GM23338 (cell line): ENCODE data around the gene RAMAC. TPM values are rescaled to one million over a fixed set of nuclear protein-coding genes. Genes with fewer than 3 reads are reported as not detected.

Experiments
- ATAC-seq: fragments of 200-7000 bp; cut with Tn5 transposase; 3 replicates; pipeline ENCODE4 v1.9.1; 2020
- DNase-seq: peaks from one replicate; pipeline ENCODE4 v3.0.0-alpha.2; 2015; ENCODE audit warnings: low spot score
- H2AFZ ChIP-seq: fragments of 200-600 bp; sonication (generic); 2 replicates; pipeline ENCODE4 v1.8.0; 2016; ENCODE audit warnings: antibody characterized with exemption, mild to moderate bottlenecking, moderate library complexity
- H3F3A ChIP-seq: fragments of 200-600 bp; sonication (generic); replicated peaks from 2 replicates; pipeline ENCODE4 v1.8.0; 2017; ENCODE audit warnings: antibody characterized with exemption, mixed run types, low read depth
- H3K27ac ChIP-seq: fragments of 200-600 bp; sonication (generic); 2 replicates; pipeline ENCODE4 v1.6.1; 2016; ENCODE audit warnings: low read depth
- H3K27me3 ChIP-seq: fragments of 200-600 bp; sonication (generic); 2 replicates; pipeline ENCODE4 v1.8.0; 2016; ENCODE audit warnings: mild to moderate bottlenecking, mixed run types, moderate library complexity; ENCODE audit not compliant: insufficient read depth
- H3K36me3 ChIP-seq: fragments of 200-600 bp; sonication (generic); 2 replicates; pipeline ENCODE4 v1.8.0; 2016; ENCODE audit warnings: mild to moderate bottlenecking; ENCODE audit not compliant: insufficient read depth
- H3K4me1 ChIP-seq: fragments of 200-600 bp; sonication (generic); 2 replicates; pipeline ENCODE4 v1.8.0; 2016; ENCODE audit warnings: mild to moderate bottlenecking, moderate library complexity; ENCODE audit not compliant: insufficient read depth
- H3K4me2 ChIP-seq: fragments of 200-600 bp; sonication (generic); 2 replicates; pipeline ENCODE4 v1.7.1; 2017; ENCODE audit warnings: mixed run types
- H3K4me3 ChIP-seq: fragments of 200-600 bp; sonication (generic); 2 replicates; pipeline ENCODE4 v1.6.1; 2016; ENCODE audit warnings: mixed run types
- H3K79me2 ChIP-seq: fragments of 200-600 bp; sonication (generic); replicated peaks from 2 replicates; pipeline ENCODE4 v1.8.0; 2017; ENCODE audit warnings: mild to moderate bottlenecking; ENCODE audit not compliant: insufficient read depth
- H3K9me2 ChIP-seq: fragments of 200-600 bp; sonication (generic); 2 replicates; pipeline ENCODE4 v1.8.0; 2017; ENCODE audit not compliant: insufficient read depth
- H4K20me1 ChIP-seq: fragments of 200-600 bp; sonication (generic); replicated peaks from 2 replicates; pipeline ENCODE4 v1.8.0; 2017; ENCODE audit warnings: mild to moderate bottlenecking; ENCODE audit not compliant: insufficient read depth
- H3K27ac Mint-ChIP-seq: 2 replicates; pipeline ENCODE4 v1.8.0; 2020; ENCODE audit warnings: inconsistent platforms, mild to moderate bottlenecking, moderate library complexity, mixed read lengths
- H3K27me3 Mint-ChIP-seq: 3 replicates; pipeline ENCODE4 v1.8.0; 2022; ENCODE audit warnings: low read depth, mild to moderate bottlenecking, moderate library complexity, mixed read lengths, inconsistent platforms; ENCODE audit not compliant: insufficient read depth, poor library complexity
- H3K36me3 Mint-ChIP-seq: 3 replicates; pipeline ENCODE4 v1.8.0; 2021; ENCODE audit warnings: low read depth, mild to moderate bottlenecking, inconsistent platforms, moderate library complexity, mixed read lengths
- H3K4me1 Mint-ChIP-seq: 3 replicates; pipeline ENCODE4 v1.8.0; 2020; ENCODE audit warnings: mild to moderate bottlenecking, inconsistent platforms, mixed read lengths
- H3K4me3 Mint-ChIP-seq: 3 replicates; pipeline ENCODE4 v1.8.0; 2021; ENCODE audit warnings: moderate library complexity, mild to moderate bottlenecking, inconsistent platforms, mixed read lengths
- H3K9me3 Mint-ChIP-seq: 3 replicates; pipeline ENCODE4 v1.8.0; 2020; ENCODE audit warnings: moderate library complexity, mild to moderate bottlenecking, inconsistent platforms, mixed read lengths
- CREB1 ChIP-seq: fragments of 250-450 bp; sonication (Bioruptor Pico); IDR thresholded peaks from 2 replicates; pipeline ENCODE4 v1.5.0; 2020; ENCODE audit warnings: low read depth, mild to moderate bottlenecking, moderate library complexity
- ETS1 ChIP-seq: IDR thresholded peaks from 2 replicates; pipeline ENCODE4 v1.6.1; 2016; ENCODE audit warnings: antibody characterized with exemption
- EZH2 ChIP-seq: fragments of 200-600 bp; sonication (generic); IDR thresholded peaks from one replicate; pipeline ENCODE4 v1.8.0; 2017; ENCODE audit warnings: antibody characterized with exemption, mild to moderate bottlenecking, low read depth; ENCODE audit not compliant: unreplicated experiment
- EZH2phosphoT487 ChIP-seq: fragments of 200-600 bp; sonication (generic); IDR thresholded peaks from one replicate; pipeline ENCODE4 v1.8.1; 2018; ENCODE audit warnings: antibody characterized with exemption; ENCODE audit not compliant: unreplicated experiment
- JUNB ChIP-seq: IDR thresholded peaks from one replicate; pipeline ENCODE4 v1.6.1; 2016; ENCODE audit warnings: antibody characterized with exemption; ENCODE audit not compliant: unreplicated experiment
- NANOG ChIP-seq: IDR thresholded peaks from 2 replicates; pipeline ENCODE4 v1.6.1; 2016; ENCODE audit warnings: antibody characterized with exemption, borderline replicate concordance
- POLR2AphosphoS5 ChIP-seq: IDR thresholded peaks from 2 replicates; pipeline ENCODE4 v1.6.1; 2016; ENCODE audit warnings: antibody characterized with exemption, low read depth
- STAT1 ChIP-seq: IDR thresholded peaks from one replicate; pipeline ENCODE4 v1.6.1; 2016; ENCODE audit warnings: antibody characterized with exemption; ENCODE audit not compliant: unreplicated experiment
- ZNF114 ChIP-seq: fragments of 250-450 bp; sonication (Bioruptor Pico); IDR thresholded peaks from 2 replicates; pipeline ENCODE4 v1.5.0; 2020; ENCODE audit warnings: mild to moderate bottlenecking, moderate library complexity
- ZNF331 ChIP-seq: fragments of 250-450 bp; sonication (Bioruptor Pico); IDR thresholded peaks from 2 replicates; pipeline ENCODE4 v1.5.0; 2020; ENCODE audit warnings: low read depth, mild to moderate bottlenecking, moderate library complexity
- ZNF462 ChIP-seq: fragments of 250-450 bp; sonication (Bioruptor Pico); IDR thresholded peaks from 2 replicates; pipeline ENCODE4 v1.5.0; 2020; ENCODE audit warnings: mild to moderate bottlenecking, moderate library complexity
- polyA plus RNA-seq: library from polyadenylated mRNA; unstranded; fragments of >200 nt; fragmentation: Nextera tagmentation; extraction: Ambion mirVana; gene quantifications from 2 replicates; pipeline ENCODE4 v1.2.1, GENCODE V29; 2016
- total RNA-seq: library from RNA; depleted of rRNA; stranded (reverse); fragments of >200 nt; shearing (Covaris generic); gene quantifications from 2 replicates; pipeline ENCODE4 v1.2.3, GENCODE V29; 2014
- TF ChIP-seq, protein P1 (sequence below), 2 experiments: fragments of 200-600 bp in 1 of 2; sonication (generic) in 1 of 2; conservative IDR thresholded peaks; 2 replicates each; pipeline versions ENCODE4 v1.5.1 to v1.6.1; 2016 to 2017; ENCODE audit warnings: antibody characterized with exemption in 2 of 2, low read depth in 2 of 2, mild to moderate bottlenecking in 2 of 2, moderate library complexity in 1 of 2
- TF ChIP-seq, protein P2 (sequence below): IDR thresholded peaks from one replicate; pipeline ENCODE4 v1.6.1; 2018; ENCODE audit warnings: antibody characterized with exemption; ENCODE audit not compliant: unreplicated experiment

Gene RAMAC
- total and polyA plus RNA-seq, 2 experiments from 2014 or later: 27.4 to 58.6 TPM

- H3K4me1 ChIP-seq: no peaks in the 10 kb centered on the region
- no peaks in the 10 kb centered on the region for H3K9me3 Mint-ChIP-seq
- H3K27me3 ChIP-seq: no peaks in the 10 kb centered on the region
- H3K27ac ChIP-seq: no peak overlapping the region
- H3K79me2 ChIP-seq: no peaks in the 10 kb centered on the region; the same call in 1 of the 2 replicates
- H3K4me3 ChIP-seq: no peak overlapping the region
- H3K4me1 Mint-ChIP-seq: peaks cover 5% of the 10 kb centered on the region; the same call in 2 of the 3 replicates
- no peak overlapping the region for H3K27ac Mint-ChIP-seq
- no peak overlapping the region for H3K4me2 ChIP-seq
- H3F3A ChIP-seq: no peaks in the 10 kb centered on the region
- H3K36me3 ChIP-seq: no peaks in the 10 kb centered on the region
- no peak for ATAC-seq
- no peaks in the 10 kb centered on the region for H3K9me2 ChIP-seq
- H4K20me1 ChIP-seq: no peaks in the 10 kb centered on the region
- H3K27me3 Mint-ChIP-seq: peaks cover 6% of the 10 kb centered on the region
- TF ChIP-seq ZNF114 (CRISPR knock-in tag): no peak
- TF ChIP-seq EZH2phosphoT487: no peak
- no peak for TF ChIP-seq STAT1
- no peak for TF ChIP-seq EZH2
- no peak for TF ChIP-seq JUNB
- no peak for TF ChIP-seq CREB1 (CRISPR knock-in tag)
- TF ChIP-seq ETS1: no peak
- TF ChIP-seq, protein P1, sequence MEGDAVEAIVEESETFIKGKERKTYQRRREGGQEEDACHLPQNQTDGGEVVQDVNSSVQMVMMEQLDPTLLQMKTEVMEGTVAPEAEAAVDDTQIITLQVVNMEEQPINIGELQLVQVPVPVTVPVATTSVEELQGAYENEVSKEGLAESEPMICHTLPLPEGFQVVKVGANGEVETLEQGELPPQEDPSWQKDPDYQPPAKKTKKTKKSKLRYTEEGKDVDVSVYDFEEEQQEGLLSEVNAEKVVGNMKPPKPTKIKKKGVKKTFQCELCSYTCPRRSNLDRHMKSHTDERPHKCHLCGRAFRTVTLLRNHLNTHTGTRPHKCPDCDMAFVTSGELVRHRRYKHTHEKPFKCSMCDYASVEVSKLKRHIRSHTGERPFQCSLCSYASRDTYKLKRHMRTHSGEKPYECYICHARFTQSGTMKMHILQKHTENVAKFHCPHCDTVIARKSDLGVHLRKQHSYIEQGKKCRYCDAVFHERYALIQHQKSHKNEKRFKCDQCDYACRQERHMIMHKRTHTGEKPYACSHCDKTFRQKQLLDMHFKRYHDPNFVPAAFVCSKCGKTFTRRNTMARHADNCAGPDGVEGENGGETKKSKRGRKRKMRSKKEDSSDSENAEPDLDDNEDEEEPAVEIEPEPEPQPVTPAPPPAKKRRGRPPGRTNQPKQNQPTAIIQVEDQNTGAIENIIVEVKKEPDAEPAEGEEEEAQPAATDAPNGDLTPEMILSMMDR (conservative IDR thresholded peaks at IDR 0.05; ENCODE audit: low read depth in 2 of 2): no peak
- no peak for TF ChIP-seq POLR2AphosphoS5
- no peak for TF ChIP-seq ZNF331 (CRISPR knock-in tag)
- TF ChIP-seq ZNF462 (CRISPR knock-in tag): no peak
- TF ChIP-seq NANOG: no peak
- TF ChIP-seq, protein P2, sequence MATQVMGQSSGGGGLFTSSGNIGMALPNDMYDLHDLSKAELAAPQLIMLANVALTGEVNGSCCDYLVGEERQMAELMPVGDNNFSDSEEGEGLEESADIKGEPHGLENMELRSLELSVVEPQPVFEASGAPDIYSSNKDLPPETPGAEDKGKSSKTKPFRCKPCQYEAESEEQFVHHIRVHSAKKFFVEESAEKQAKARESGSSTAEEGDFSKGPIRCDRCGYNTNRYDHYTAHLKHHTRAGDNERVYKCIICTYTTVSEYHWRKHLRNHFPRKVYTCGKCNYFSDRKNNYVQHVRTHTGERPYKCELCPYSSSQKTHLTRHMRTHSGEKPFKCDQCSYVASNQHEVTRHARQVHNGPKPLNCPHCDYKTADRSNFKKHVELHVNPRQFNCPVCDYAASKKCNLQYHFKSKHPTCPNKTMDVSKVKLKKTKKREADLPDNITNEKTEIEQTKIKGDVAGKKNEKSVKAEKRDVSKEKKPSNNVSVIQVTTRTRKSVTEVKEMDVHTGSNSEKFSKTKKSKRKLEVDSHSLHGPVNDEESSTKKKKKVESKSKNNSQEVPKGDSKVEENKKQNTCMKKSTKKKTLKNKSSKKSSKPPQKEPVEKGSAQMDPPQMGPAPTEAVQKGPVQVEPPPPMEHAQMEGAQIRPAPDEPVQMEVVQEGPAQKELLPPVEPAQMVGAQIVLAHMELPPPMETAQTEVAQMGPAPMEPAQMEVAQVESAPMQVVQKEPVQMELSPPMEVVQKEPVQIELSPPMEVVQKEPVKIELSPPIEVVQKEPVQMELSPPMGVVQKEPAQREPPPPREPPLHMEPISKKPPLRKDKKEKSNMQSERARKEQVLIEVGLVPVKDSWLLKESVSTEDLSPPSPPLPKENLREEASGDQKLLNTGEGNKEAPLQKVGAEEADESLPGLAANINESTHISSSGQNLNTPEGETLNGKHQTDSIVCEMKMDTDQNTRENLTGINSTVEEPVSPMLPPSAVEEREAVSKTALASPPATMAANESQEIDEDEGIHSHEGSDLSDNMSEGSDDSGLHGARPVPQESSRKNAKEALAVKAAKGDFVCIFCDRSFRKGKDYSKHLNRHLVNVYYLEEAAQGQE: no peak
- H3K4me3 Mint-ChIP-seq: no peak overlapping the region
- no peak overlapping the region for H2AFZ ChIP-seq
- H3K36me3 Mint-ChIP-seq: no peaks in the 10 kb centered on the region; the same call in 2 of the 3 replicates
- DNase-seq: no peak
These were observed 48.9 kb upstream of the RAMAC start for GRCh38 chr15:82936966-82937711.
